IMR-90 (cell line): Measurements from ENCODE around the gene NDUFA9. TPM values are rescaled to one million over a fixed set of nuclear protein-coding genes. Genes with fewer than 3 reads are reported as not detected.

Experiments used
- ATAC-seq: fragments of 200-7000 bp; cut with Tn5 transposase; 2 replicates; pipeline ENCODE4 v1.9.1; 2020; ENCODE audit warnings: low read depth, mild to moderate bottlenecking, moderate library complexity
- BruUV-seq: library from RNA; stranded (reverse); fragments of 400-500 nt; replicated peaks from 2 replicates; lab custom pipeline; 2021; lab: Mats Ljungman, UMichigan
- CTCF ChIA-PET: fragments of 300-600 bp; formaldehyde crosslinking; extraction: SDS; loops from one replicate; lab custom pipeline; 2021; ENCODE audit warnings: antibody characterized with exemption; lab: Yijun Ruan, JAX
- POLR2A ChIA-PET: fragments of 300-600 bp; sonication (Branson Sonifier 250); formaldehyde crosslinking; loops from one replicate; lab custom pipeline; 2022; ENCODE audit warnings: antibody characterized with exemption; ENCODE audit not compliant: unreplicated experiment; lab: Charles Lee
- DNase-seq: peaks from one replicate; pipeline ENCODE4 v3.0.0; 2013
- H2AFZ ChIP-seq: replicated peaks from 2 replicates; pipeline ENCODE3; 2013; ENCODE audit warnings: low read length, mild to moderate bottlenecking; ENCODE audit not compliant: poor library complexity
- H2AK5ac ChIP-seq: 2 replicates; pipeline ENCODE4 v1.6.1; 2013; ENCODE audit warnings: low read depth, low read length, inconsistent platforms
- H2AK9ac ChIP-seq: replicated peaks from 2 replicates; pipeline ENCODE3; 2013; ENCODE audit warnings: mild to moderate bottlenecking, low read depth, low read length, moderate library complexity; ENCODE audit not compliant: poor library complexity
- H2BK120ac ChIP-seq: 2 replicates; pipeline ENCODE4 v1.6.1; 2013; ENCODE audit warnings: low read depth, low read length, inconsistent platforms
- H2BK15ac ChIP-seq: 3 replicates; pipeline ENCODE4 v1.6.1; 2013; ENCODE audit warnings: low read depth, low read length, inconsistent platforms
- H2BK20ac ChIP-seq: 2 replicates; pipeline ENCODE4 v1.6.1; 2013; ENCODE audit warnings: low read depth, mild to moderate bottlenecking, inconsistent platforms, low read length, moderate library complexity
- H2BK5ac ChIP-seq: 2 replicates; pipeline ENCODE4 v1.6.1; 2013; ENCODE audit warnings: mild to moderate bottlenecking, low read depth, low read length, inconsistent platforms; ENCODE audit not compliant: poor library complexity, severe bottlenecking
- H3K14ac ChIP-seq: replicated peaks from 2 replicates; pipeline ENCODE4 v1.6.1; 2013; ENCODE audit warnings: low read depth, low read length, inconsistent platforms
- H3K18ac ChIP-seq: 2 replicates; pipeline ENCODE4 v1.6.1; 2013; ENCODE audit warnings: low read depth, low read length, control low read depth
- H3K23ac ChIP-seq: 2 replicates; pipeline ENCODE4 v1.6.1; 2013; ENCODE audit warnings: low read depth, low read length, inconsistent platforms
- H3K27ac ChIP-seq: 2 replicates; pipeline ENCODE4 v1.5.1; 2013; ENCODE audit warnings: mild to moderate bottlenecking, control low read depth, low read length; ENCODE audit not compliant: insufficient read depth
- H3K27me3 ChIP-seq: 2 replicates; pipeline ENCODE4 v1.6.1; 2013; ENCODE audit warnings: low read length; ENCODE audit not compliant: control insufficient read depth, insufficient read depth
- H3K36me3 ChIP-seq: 2 replicates; pipeline ENCODE4 v1.6.1; 2013; ENCODE audit warnings: low read length, mixed read lengths; ENCODE audit not compliant: control insufficient read depth, insufficient read depth
- H3K4ac ChIP-seq: 2 replicates; pipeline ENCODE4 v1.6.1; 2013; ENCODE audit warnings: low read depth, low read length, inconsistent platforms
- H3K4me1 ChIP-seq: 2 replicates; pipeline ENCODE4 v1.6.1; 2013; ENCODE audit warnings: low read length, mixed read lengths; ENCODE audit not compliant: control insufficient read depth, insufficient read depth
- H3K4me2 ChIP-seq: 2 replicates; pipeline ENCODE4 v1.6.1; 2013; ENCODE audit warnings: low read depth, mild to moderate bottlenecking, control low read depth, low read length, moderate library complexity
- H3K4me3 ChIP-seq: 2 replicates; pipeline ENCODE4 v1.5.1; 2013; ENCODE audit warnings: low read depth, mild to moderate bottlenecking, control low read depth, low read length, moderate library complexity; ENCODE audit not compliant: insufficient read depth
- H3K56ac ChIP-seq: 2 replicates; pipeline ENCODE4 v1.6.1; 2013; ENCODE audit warnings: low read length, inconsistent platforms; ENCODE audit not compliant: insufficient read depth; ENCODE audit errors: extremely low read depth
- H3K79me1 ChIP-seq, 2 experiments: 2 replicates each; pipeline ENCODE4 v1.6.1; 2013; ENCODE audit warnings: low read length in 2 of 2, inconsistent platforms in 1 of 2, low read depth in 1 of 2
- H3K9ac ChIP-seq: 2 replicates; pipeline ENCODE4 v1.6.1; 2013; ENCODE audit warnings: low read depth, low read length, control low read depth
- H3K9me1 ChIP-seq: 2 replicates; pipeline ENCODE4 v1.6.1; 2013; ENCODE audit warnings: low read length, inconsistent platforms; ENCODE audit not compliant: insufficient read depth
- H3K9me3 ChIP-seq: 2 replicates; pipeline ENCODE4 v1.6.1; 2013; ENCODE audit warnings: low read length; ENCODE audit not compliant: control insufficient read depth, insufficient read depth
- H4K20me1 ChIP-seq: 2 replicates; pipeline ENCODE4 v1.6.1; 2013; ENCODE audit warnings: low read length, inconsistent platforms; ENCODE audit not compliant: insufficient read depth
- H4K5ac ChIP-seq: 2 replicates; pipeline ENCODE4 v1.6.1; 2013; ENCODE audit warnings: mild to moderate bottlenecking, low read depth, low read length, control low read depth
- H4K8ac ChIP-seq, 2 experiments: 2 replicates each; pipeline ENCODE4 v1.6.1; 2013; ENCODE audit warnings: low read depth in 2 of 2, low read length in 2 of 2, control low read depth in 1 of 2, inconsistent platforms in 1 of 2
- H4K91ac ChIP-seq: 2 replicates; pipeline ENCODE4 v1.6.1; 2013; ENCODE audit warnings: low read depth, low read length, inconsistent platforms; ENCODE audit not compliant: insufficient read depth
- USF2 ChIP-seq: fragments of 150-350 bp; IDR thresholded peaks from 2 replicates; pipeline ENCODE4 v1.6.1; 2017; ENCODE audit warnings: mild to moderate bottlenecking, antibody characterized with exemption, low read length, low read depth
- WGBS, 2 experiments: methylation state at CpG; one replicate each; pipeline versions ENCODE4 v1.1.5 to v1.1.7; 2013; ENCODE audit warnings: missing lambda C conversion rate in 2 of 2; ENCODE audit not compliant: insufficient read length in 1 of 2; ENCODE audit errors: extremely low coverage in 2 of 2; 5-methylcytosine and 5-hydroxymethylcytosine counted together
- dilution Hi-C: fragments of 300-500 bp; cut with HindIII; formaldehyde crosslinking; loops from one replicate; pipeline ENCODE4 v1.14.3; 2018; ENCODE audit warnings: low sequenced_read_pairs; ENCODE audit not compliant: unreplicated experiment
- in situ Hi-C: fragments of 300-500 bp; cut with MboI; formaldehyde crosslinking; loops from 3 replicates; pipeline ENCODE4 v1.14.3; 2019; ENCODE audit warnings: low sequenced_read_pairs, inconsistent platforms, mixed read lengths
- intact Hi-C: fragments of 100-400 bp; cut with micrococcal nuclease; formaldehyde crosslinking; loops from 2 replicates; pipeline ENCODE4 v1.10.0; 2022
- polyA plus RNA-seq, 3 experiments: library from polyadenylated mRNA; depleted of rRNA; stranded (reverse); fragments of >200 nt; gene quantifications; 2 replicates each; pipeline ENCODE4 v1.2.3, GENCODE V29; 2012; ENCODE audit warnings: low replicate concordance in 1 of 3
- total RNA-seq: library from RNA; depleted of rRNA; stranded (reverse); fragments of >200 nt; gene quantifications from 2 replicates; pipeline ENCODE4 v1.2.3, GENCODE V29; 2012

NDUFA9 gene
- total and polyA plus RNA-seq, 2 of the 4 experiments (the other 2 are of a cell fraction): 71.0 to 124 TPM

GRCh38 chr12:4653691-4654090 is 4.8 kb downstream of the NDUFA9 start:
- Histone ChIP-seq H3K36me3 (peaks cover 21% of the 10 kb centered on the region), H3K79me1 (peaks cover 7 to 28% of the 10 kb centered on the region in 2 experiments; a peak in 2 of 4 replicates), H3K27me3 (no peaks in the 10 kb centered on the region), H3K4ac (no peak overlapping the region), H3K56ac (no peak overlapping the region), H3K4me3 (no peak overlapping the region), H4K20me1 (no peaks in the 10 kb centered on the region; the same call in 1 of the 2 replicates), H2BK120ac (no peak overlapping the region), H4K5ac (no peak overlapping the region), H2AFZ (no peak overlapping the region), H3K9me1 (no peaks in the 10 kb centered on the region; the same call in 1 of the 2 replicates), H3K9me3 (no peaks in the 10 kb centered on the region), H3K4me1 (no peaks in the 10 kb centered on the region), H3K18ac (no peak overlapping the region), H4K91ac (no peak overlapping the region), H4K8ac (no peak overlapping the region), H2BK15ac (no peak overlapping the region), H2AK5ac (no peak overlapping the region), H3K9ac (no peak overlapping the region), H3K14ac (no peak overlapping the region), H2BK20ac (no peak overlapping the region), H2BK5ac (no peak overlapping the region), H3K23ac (no peak overlapping the region), H2AK9ac (no peak overlapping the region), H3K4me2 (no peak overlapping the region), H3K27ac (no peak overlapping the region)
- no CpG with 5 or more reads among the region's 2 CpGs for WGBS, 2 experiments
- no TSS peak for BruUV-seq
- intact Hi-C loops (no loop called here), in situ Hi-C loops (no loop called here), dilution Hi-C loops (no loop called here)
- DNase-seq (no peak), ATAC-seq (no peak)
- ChIA-PET CTCF (no interaction called here), POLR2A (no interaction called here)
- no peak for TF ChIP-seq USF2
